ENCODE measurements around the gene MRPS18A.

DNA sequence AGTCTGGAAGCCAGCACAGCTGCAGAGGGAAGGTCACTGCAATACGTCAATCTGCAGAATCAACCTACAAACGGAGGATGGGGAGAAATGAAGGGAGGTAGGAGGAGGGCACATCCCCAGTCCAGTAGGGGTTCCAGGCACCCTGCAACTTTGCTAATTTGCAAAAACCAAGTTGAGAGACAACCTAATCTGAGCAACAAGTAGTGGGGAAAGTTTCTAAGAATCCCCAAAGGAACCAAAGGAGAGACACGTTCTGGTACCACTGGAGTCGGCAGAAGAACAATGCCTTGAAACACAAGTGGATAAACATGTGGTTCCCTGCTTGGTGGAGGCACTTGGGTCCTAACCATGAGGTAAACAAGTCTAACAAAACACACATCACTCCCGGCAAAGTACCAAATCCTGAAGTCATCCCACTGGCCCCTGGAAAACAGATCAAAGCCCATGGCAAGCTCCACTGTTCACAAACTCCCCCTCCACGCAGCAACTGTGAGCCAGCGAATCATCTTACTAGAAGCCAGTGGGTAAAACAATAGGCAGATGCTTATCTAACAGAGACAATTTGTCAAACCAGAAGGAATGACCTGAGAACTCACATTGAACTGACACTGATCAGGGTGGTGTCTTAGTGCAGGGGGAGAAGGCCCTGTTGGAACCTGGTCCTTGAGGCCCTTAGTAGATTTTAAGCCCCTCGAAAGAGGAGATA is 4.7 kb downstream of the MRPS18A start:
- TF ChIP-seq POLR2A (IDR thresholded peaks at IDR 0.05), result no peak
- TF ChIP-seq, protein P1, sequence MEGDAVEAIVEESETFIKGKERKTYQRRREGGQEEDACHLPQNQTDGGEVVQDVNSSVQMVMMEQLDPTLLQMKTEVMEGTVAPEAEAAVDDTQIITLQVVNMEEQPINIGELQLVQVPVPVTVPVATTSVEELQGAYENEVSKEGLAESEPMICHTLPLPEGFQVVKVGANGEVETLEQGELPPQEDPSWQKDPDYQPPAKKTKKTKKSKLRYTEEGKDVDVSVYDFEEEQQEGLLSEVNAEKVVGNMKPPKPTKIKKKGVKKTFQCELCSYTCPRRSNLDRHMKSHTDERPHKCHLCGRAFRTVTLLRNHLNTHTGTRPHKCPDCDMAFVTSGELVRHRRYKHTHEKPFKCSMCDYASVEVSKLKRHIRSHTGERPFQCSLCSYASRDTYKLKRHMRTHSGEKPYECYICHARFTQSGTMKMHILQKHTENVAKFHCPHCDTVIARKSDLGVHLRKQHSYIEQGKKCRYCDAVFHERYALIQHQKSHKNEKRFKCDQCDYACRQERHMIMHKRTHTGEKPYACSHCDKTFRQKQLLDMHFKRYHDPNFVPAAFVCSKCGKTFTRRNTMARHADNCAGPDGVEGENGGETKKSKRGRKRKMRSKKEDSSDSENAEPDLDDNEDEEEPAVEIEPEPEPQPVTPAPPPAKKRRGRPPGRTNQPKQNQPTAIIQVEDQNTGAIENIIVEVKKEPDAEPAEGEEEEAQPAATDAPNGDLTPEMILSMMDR (IDR thresholded peaks at IDR 0.05), result no peak
